Mesodermal cell (in vitro differentiated cells): ENCODE data around the gene ANXA9.

ENCODE experiments used
- H3K27ac ChIP-seq: 2 replicates; pipeline ENCODE4 v1.7.0; 2013; ENCODE audit warnings: mild to moderate bottlenecking, low read depth, low read length, moderate library complexity; ENCODE audit not compliant: severe bottlenecking
- H3K36me3 ChIP-seq: 2 replicates; pipeline ENCODE4 v1.7.1; 2013; ENCODE audit warnings: mild to moderate bottlenecking, low read length, moderate library complexity; ENCODE audit not compliant: control insufficient read depth, insufficient read depth
- H3K4me1 ChIP-seq: one replicate; pipeline ENCODE4 v1.7.1; 2013; ENCODE audit warnings: mild to moderate bottlenecking, low read length; ENCODE audit not compliant: insufficient read depth, control insufficient read depth, poor library complexity, severe bottlenecking
- H3K4me3 ChIP-seq: 2 replicates; pipeline ENCODE4 v1.7.0; 2013; ENCODE audit warnings: low read length, control low read depth, mild to moderate bottlenecking; ENCODE audit not compliant: insufficient read depth, poor library complexity, severe bottlenecking; ENCODE audit errors: extremely low read depth
- H3K9me3 ChIP-seq: 2 replicates; pipeline ENCODE4 v1.7.1; 2013; ENCODE audit warnings: mild to moderate bottlenecking, low read length, moderate library complexity; ENCODE audit not compliant: control insufficient read depth
- WGBS, 2 experiments: methylation state at CpG; one replicate each; pipeline ENCODE4 v1.1.5; 2013; ENCODE audit warnings: missing lambda C conversion rate in 2 of 2; ENCODE audit not compliant: insufficient coverage in 2 of 2; 5-methylcytosine and 5-hydroxymethylcytosine counted together

ANXA9 gene

GRCh38 chr1:150995460-150995859, 13.4 kb downstream of the ANXA9 start:
- no peaks in the 10 kb centered on the region for H3K36me3 ChIP-seq
- H3K9me3 ChIP-seq, result no peaks in the 10 kb centered on the region
- 92 to 100% methylated on average over 1 to 2 of the region's 4 CpGs for WGBS, 2 experiments
- no peak overlapping the region for H3K4me3 ChIP-seq
- peaks cover 14% of the 10 kb centered on the region for H3K4me1 ChIP-seq
- no peak overlapping the region for H3K27ac ChIP-seq

- Histone ChIP-seq H3K27ac (no peak overlapping the region), H3K4me3 (no peak overlapping the region), H3K9me3 (no peaks in the 10 kb centered on the region), H3K4me1 (peaks cover 14% of the 10 kb centered on the region), H3K36me3 (no peaks in the 10 kb centered on the region)
- WGBS, 2 experiments, result 20 to 25% methylated on average over 7 to 8 of the region's 9 CpGs
These were observed 13.8 kb downstream of the ANXA9 start for GRCh38 chr1:150995896-150996295.

DNA sequence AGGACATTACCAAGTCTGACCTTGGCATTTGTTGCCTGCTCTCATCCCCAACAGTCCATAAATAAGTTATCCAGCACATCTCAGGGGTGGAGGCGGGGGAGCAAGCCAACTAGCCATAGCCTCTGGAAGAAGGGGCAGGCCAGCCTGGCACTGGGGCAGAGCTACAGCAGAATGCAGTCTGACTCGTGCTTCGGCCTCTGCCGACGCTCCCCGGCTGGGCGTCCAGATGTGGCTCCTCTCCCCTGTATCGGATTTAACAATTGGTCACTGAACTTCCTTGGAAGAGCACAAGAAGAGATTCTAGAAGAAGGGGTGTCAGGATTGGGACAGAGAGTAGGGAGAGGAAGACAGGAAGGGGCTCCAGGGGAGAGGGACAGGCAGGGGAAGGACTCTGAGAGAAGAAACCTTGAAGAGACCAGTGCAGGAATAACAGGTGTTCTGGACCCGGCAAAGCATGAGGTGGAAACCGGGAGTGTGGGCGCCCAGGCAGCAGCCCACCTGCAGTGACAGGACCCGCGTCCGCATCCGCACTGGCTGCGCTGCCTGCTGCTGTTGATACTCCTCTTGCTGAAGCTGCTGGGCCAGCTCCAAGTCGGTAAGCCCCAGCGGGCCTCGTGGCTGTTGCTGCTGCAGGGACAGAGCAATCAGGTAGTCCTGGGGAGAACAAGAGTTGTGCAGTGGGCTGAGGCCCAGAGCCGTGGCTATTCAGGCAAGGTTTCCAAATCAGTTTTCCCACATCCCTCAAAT, 15.2 kb downstream of the ANXA9 start:
- Histone ChIP-seq H3K4me1 (peaks cover 14% of the 10 kb centered on the region), H3K36me3 (no peaks in the 10 kb centered on the region), H3K27ac (no peak overlapping the region), H3K4me3 (no peak overlapping the region), H3K9me3 (no peaks in the 10 kb centered on the region)
- 92 to 97% methylated on average over 18 to 19 of the region's 20 CpGs for WGBS, 2 experiments

DNA sequence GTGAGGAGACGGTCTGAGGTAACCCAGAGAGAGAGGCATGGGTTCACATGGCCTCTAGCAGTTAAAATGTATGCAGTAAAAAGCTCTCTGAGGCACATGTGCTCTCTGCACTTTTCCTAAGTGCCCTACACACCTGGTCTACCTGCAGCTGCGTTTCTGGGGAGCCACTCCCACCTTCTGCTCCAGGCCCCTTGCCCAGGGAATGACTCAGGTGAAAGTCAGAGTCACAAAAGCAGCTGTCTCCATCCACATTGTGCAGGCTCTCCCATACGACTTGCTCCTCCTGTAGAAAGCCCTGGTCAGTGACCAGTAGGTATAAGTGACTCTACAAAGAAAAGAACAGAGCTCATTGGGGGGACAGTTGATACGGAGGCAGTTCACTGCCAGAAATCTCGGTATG, 15.9 kb downstream of the ANXA9 start:
- Histone ChIP-seq H3K4me1 (peaks cover 14% of the 10 kb centered on the region), H3K36me3 (no peaks in the 10 kb centered on the region), H3K27ac (no peak overlapping the region), H3K9me3 (no peaks in the 10 kb centered on the region), H3K4me3 (no peak overlapping the region)
- 89 to 95% methylated on average over 4 of the region's 5 CpGs for WGBS, 2 experiments

DNA sequence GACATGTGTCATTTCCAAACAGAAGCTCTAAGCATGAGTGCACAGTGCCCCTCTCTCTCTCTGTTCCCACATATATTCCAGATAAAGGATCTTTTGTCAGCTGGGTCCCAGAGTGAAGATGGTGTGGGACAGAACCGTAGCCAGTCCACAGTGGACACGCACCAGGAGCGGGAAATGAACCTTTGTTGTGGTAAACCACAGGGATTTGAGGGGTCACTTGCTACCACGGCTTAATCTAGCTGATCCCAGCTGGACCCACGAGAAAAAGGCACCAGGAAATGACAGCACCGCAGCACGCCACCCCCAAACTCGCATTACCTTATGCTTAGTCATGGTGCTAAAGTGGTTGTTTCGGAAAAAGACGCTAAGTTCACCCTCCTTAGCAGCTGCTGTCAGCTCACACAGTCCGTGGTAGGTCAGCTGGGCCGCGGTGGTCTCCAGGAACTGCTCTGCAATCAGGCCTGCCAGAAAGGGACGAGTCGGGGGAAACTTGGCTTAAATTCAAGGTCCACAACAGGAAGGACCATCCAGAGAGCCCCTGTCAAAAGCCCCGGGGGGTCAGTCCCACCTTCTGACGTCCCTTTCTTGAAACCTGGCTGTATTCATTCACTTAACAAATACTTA, 17.1 kb downstream of the ANXA9 start:
- peaks cover 14% of the 10 kb centered on the region for H3K4me1 ChIP-seq
- no peak overlapping the region for H3K4me3 ChIP-seq
- peak overlapping the region; percentile 17 for H3K27ac ChIP-seq
- H3K36me3 ChIP-seq, result no peaks in the 10 kb centered on the region
- 86 to 92% methylated on average over 15 of the region's 17 CpGs for WGBS, 2 experiments
- no peaks in the 10 kb centered on the region for H3K9me3 ChIP-seq

- Histone ChIP-seq H3K4me1 (peaks cover 14% of the 10 kb centered on the region), H3K27ac (no peak overlapping the region), H3K9me3 (no peaks in the 10 kb centered on the region), H3K36me3 (no peaks in the 10 kb centered on the region), H3K4me3 (no peak overlapping the region)
- 67% methylated on average over 1 of the region's 2 CpGs; no CpG with 5 or more reads in 1 of the 2 experiments for whole genome bisulfite sequencing, 2 experiments
These were observed 17.8 kb downstream of the ANXA9 start for GRCh38 chr1:150999926-151000325.

DNA sequence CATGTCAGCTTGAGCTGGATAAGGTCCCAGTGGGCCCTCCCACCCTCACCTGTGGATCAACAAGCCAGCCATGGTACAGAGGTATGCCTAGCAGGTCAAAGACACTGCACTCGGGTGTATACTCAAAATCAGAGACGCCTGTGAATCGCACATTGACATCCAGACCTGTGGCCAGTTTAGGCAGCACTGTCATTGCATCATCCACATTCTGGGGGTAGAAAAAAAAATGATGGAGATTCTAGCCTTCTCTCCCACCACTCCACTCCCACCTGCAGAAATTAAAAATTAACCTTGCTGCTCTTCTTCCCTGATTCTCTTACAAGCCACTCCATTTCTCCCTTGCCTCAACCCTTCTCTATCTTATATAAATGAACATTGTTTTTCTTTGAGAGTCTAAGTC, 18.3 kb downstream of the ANXA9 start:
- Histone ChIP-seq H3K9me3 (no peaks in the 10 kb centered on the region), H3K4me1 (peaks cover 16% of the 10 kb centered on the region), H3K27ac (no peak overlapping the region), H3K4me3 (no peak overlapping the region), H3K36me3 (no peaks in the 10 kb centered on the region)
- 94 to 100% methylated on average over 3 of the region's 3 CpGs for WGBS, 2 experiments

- Histone ChIP-seq H3K27ac (no peak overlapping the region), H3K4me3 (no peak overlapping the region), H3K36me3 (no peaks in the 10 kb centered on the region), H3K4me1 (peaks cover 23% of the 10 kb centered on the region), H3K9me3 (no peaks in the 10 kb centered on the region)
- 92 to 95% methylated on average over 4 of the region's 4 CpGs for WGBS, 2 experiments
These were observed 19.5 kb downstream of the ANXA9 start for GRCh38 chr1:151001602-151002001.

DNA sequence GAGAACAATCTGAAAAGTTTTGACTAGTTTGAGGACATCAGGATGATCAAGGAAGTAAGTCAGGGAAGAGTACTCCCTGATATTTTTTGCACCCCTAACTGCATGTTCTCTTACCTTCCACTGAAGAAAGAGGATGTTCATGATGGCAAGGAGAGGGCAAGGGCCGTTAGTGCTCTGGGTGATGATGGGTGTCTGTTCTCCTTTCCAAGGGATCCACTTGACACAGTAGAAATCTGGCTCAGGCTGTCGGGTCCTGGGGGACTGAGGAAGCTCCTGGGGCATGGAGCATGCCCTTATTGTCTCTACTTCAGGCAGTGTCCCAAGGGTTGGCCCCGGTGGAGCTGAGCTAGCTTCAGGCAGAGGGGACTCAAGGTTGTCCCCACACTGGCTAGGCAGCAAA, 20.0 kb downstream of the ANXA9 start:
- H3K27ac ChIP-seq, result no peak overlapping the region
- no peak overlapping the region for H3K4me3 ChIP-seq
- H3K36me3 ChIP-seq, result no peaks in the 10 kb centered on the region
- H3K4me1 ChIP-seq, result peaks cover 23% of the 10 kb centered on the region
- H3K9me3 ChIP-seq, result no peaks in the 10 kb centered on the region
- 100% methylated on average over 2 to 3 of the region's 3 CpGs for WGBS, 2 experiments

DNA sequence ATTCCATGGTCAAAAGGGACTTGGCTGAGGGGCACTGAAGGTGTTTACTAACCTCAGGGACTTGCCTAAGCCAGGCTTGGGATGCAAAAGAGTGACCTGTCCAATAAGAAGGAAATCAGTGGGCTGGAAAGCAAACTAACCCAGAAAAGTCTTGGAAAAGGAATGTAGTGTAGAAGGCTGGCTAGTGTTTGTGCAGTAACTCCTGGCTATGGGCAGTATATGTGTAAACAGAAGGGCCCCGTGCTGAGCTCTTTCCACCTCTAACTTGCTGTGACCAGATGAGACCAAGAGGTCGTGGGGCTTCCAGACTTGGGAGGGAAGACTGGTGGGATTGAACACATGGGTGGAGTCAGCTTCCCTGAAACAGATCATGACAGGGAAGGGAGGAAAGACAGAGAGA, 20.5 kb downstream of the ANXA9 start:
- Histone ChIP-seq H3K4me1 (peaks cover 25% of the 10 kb centered on the region), H3K36me3 (no peaks in the 10 kb centered on the region), H3K4me3 (no peak overlapping the region), H3K9me3 (no peaks in the 10 kb centered on the region), H3K27ac (no peak overlapping the region)
- 78 to 100% methylated on average over 1 to 2 of the region's 2 CpGs for WGBS, 2 experiments

DNA sequence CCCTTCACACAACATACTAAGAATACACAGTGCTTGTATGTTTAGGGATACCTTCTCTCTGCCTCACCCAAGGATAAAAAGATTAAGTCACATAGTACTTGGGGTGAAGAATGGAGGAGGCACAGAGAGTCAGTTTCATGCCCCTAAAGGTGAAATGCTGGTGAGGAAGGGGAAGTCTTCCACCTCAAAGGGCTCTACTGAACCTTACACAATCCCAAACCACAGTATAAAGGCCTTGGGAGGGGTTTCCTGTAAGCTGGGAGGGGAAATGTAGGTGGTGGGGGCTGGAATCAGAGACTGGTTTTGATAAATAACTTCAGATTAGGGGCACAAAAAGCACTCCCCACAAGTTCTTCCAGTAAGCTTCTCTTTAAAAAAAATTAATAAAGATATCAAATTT, 21.1 kb downstream of the ANXA9 start:
- H3K36me3 ChIP-seq, result no peaks in the 10 kb centered on the region
- H3K4me1 ChIP-seq, result peaks cover 30% of the 10 kb centered on the region
- no peaks in the 10 kb centered on the region for H3K9me3 ChIP-seq
- no peak overlapping the region for H3K4me3 ChIP-seq
- H3K27ac ChIP-seq, result no peak overlapping the region
